ENCODE results near the gene PFDN2.
"Not testable (repeated sequence)": the region's sequence is repeated elsewhere in the genome, so short reads cannot be mapped to it uniquely, and the experiment has no call there.

Gene PFDN2

GRCh38 chr1:161069731-161070270, 48.0 kb downstream of the PFDN2 start, which contains the start of gene ARHGAP30:
TSS of gene ARHGAP30 (minus strand) at chr1:161069891. CDS start at chr1:161069624, 267 bp downstream.
- POLR2A ChIA-PET = no interaction called here
- CTCF ChIA-PET = interaction anchor here (0.5 kb wide), 1 partner anchor 79 kb away, joined by 3 read pairs; no protein-coding TSS in a partner anchor
- no peak for DNase-seq (ENCODE audit: extremely low spot score)

DNA sequence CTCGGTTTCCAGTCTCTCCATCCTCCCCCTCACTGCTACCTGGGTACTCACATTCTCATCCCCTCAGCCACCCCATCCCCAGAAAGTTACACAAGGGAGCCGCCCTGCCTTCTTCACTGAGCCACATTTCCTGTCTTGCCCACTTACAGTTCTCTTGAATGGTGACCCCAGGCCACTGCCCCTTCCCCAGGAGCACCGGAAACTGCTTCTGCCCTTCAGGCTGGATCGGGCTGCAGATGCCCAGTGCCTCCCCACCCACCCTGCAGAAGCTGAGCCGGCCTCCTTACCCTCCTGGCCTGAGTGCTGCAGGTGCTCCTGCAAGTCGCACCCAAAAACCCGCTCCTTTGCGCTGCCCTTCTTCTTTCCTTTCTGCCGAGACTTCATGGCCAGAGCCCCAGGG, 48.6 kb downstream of the PFDN2 start:
- CTCF ChIA-PET = no interaction called here
- POLR2A ChIA-PET = no interaction called here
- TF ChIP-seq ARNT (IDR thresholded peaks at IDR 0.05) (no peak), SP1 (IDR thresholded peaks at IDR 0.05) (no peak), ZNF384 (IDR thresholded peaks at IDR 0.05) (no peak), SUZ12 (IDR thresholded peaks at IDR 0.05) (no peak), ELF4 (IDR thresholded peaks at IDR 0.05) (no peak), NFRKB (IDR thresholded peaks at IDR 0.05) (no peak), TARDBP (IDR thresholded peaks at IDR 0.05) (no peak), LEF1 (IDR thresholded peaks at IDR 0.05; ENCODE audit: borderline replicate concordance) (no peak), FOXA1 (IDR thresholded peaks at IDR 0.05) (no peak), HDGF (IDR thresholded peaks at IDR 0.05; ENCODE audit: borderline replicate concordance) (no peak), BHLHE40 (IDR thresholded peaks at IDR 0.05; ENCODE audit: borderline replicate concordance) (no peak), FOXM1 (IDR thresholded peaks at IDR 0.05; ENCODE audit: borderline replicate concordance) (no peak), FOXK2 (IDR thresholded peaks at IDR 0.05) (no peak), L3MBTL2 (conservative IDR thresholded peaks at IDR 0.05) (no peak)
- TF ChIP-seq, protein P1, sequence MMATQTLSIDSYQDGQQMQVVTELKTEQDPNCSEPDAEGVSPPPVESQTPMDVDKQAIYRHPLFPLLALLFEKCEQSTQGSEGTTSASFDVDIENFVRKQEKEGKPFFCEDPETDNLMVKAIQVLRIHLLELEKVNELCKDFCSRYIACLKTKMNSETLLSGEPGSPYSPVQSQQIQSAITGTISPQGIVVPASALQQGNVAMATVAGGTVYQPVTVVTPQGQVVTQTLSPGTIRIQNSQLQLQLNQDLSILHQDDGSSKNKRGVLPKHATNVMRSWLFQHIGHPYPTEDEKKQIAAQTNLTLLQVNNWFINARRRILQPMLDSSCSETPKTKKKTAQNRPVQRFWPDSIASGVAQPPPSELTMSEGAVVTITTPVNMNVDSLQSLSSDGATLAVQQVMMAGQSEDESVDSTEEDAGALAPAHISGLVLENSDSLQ (IDR thresholded peaks at IDR 0.05) = no peak

More at GRCh38 chr1:161069731-161070270, 48.0 kb downstream of the PFDN2 start, which contains the start of gene ARHGAP30:
- TF ChIP-seq FOXA1 (IDR thresholded peaks at IDR 0.05) = no peak
- TF ChIP-seq L3MBTL2 (conservative IDR thresholded peaks at IDR 0.05) = no peak
- TF ChIP-seq FOXK2 (IDR thresholded peaks at IDR 0.05) = no peak
- no peak for TF ChIP-seq ARNT (IDR thresholded peaks at IDR 0.05)
- TF ChIP-seq HDGF (IDR thresholded peaks at IDR 0.05; ENCODE audit: borderline replicate concordance) = no peak
- no peak for TF ChIP-seq SUZ12 (IDR thresholded peaks at IDR 0.05)
- no peak for TF ChIP-seq NFRKB (IDR thresholded peaks at IDR 0.05)

GRCh38 chr1:161068306-161069234, 49.3 kb downstream of the PFDN2 start:
- TF ChIP-seq NFRKB (IDR thresholded peaks at IDR 0.05) = no peak
- TF ChIP-seq SUZ12 (IDR thresholded peaks at IDR 0.05) = no peak
- no peak for TF ChIP-seq LEF1 (IDR thresholded peaks at IDR 0.05; ENCODE audit: borderline replicate concordance)
- no peak for TF ChIP-seq FOXA1 (IDR thresholded peaks at IDR 0.05)
- TF ChIP-seq ZNF384 (IDR thresholded peaks at IDR 0.05) = no peak
- no peak for TF ChIP-seq SP1 (IDR thresholded peaks at IDR 0.05)
- TF ChIP-seq, protein P1 (IDR thresholded peaks at IDR 0.05) = no peak
- no peak for TF ChIP-seq ARNT (IDR thresholded peaks at IDR 0.05)
- TF ChIP-seq FOXM1 (IDR thresholded peaks at IDR 0.05; ENCODE audit: borderline replicate concordance) = no peak
- no peak for TF ChIP-seq TARDBP (IDR thresholded peaks at IDR 0.05)
- no peak for TF ChIP-seq HDGF (IDR thresholded peaks at IDR 0.05; ENCODE audit: borderline replicate concordance)
- TF ChIP-seq BHLHE40 (IDR thresholded peaks at IDR 0.05; ENCODE audit: borderline replicate concordance) = no peak
- no peak for TF ChIP-seq FOXK2 (IDR thresholded peaks at IDR 0.05)
- no peak for TF ChIP-seq CTBP1 (IDR thresholded peaks at IDR 0.05; ENCODE audit: borderline replicate concordance)
- no peak for TF ChIP-seq ELF4 (IDR thresholded peaks at IDR 0.05)
- ChIA-PET POLR2A (interaction anchor here (1.3 kb wide), 1 partner anchor 23 kb away, joined by 4 read pairs; the partner anchor contains the start of gene USF1), CTCF (no interaction called here)
- DNase-seq (ENCODE audit: extremely low spot score) = no peak

More for the DNA sequence above, 48.6 kb downstream of the PFDN2 start:
- DNase-seq (ENCODE audit: extremely low spot score) = no peak

DNA sequence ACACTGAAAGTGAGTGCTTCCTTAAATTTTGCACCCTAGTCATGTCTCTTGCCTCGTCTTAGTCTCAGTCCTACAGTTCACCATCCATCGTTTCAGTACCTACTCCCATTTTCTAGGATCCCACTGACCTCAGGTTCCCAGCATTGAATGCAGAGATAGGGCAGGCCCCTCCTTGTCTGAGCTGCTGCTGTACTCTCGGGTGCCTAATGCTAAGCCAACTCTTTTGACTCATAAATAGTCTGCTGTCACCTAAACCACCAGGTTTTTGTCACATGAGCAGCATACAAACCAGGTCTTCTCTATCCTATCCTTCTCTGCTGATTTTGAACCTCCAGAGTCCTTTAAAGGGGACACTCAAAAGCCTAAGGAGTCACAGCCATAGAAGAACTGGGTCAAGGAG, 51.1 kb downstream of the PFDN2 start:
- TF ChIP-seq, protein P1 (IDR thresholded peaks at IDR 0.05) = no peak
- TF ChIP-seq HDGF (IDR thresholded peaks at IDR 0.05; ENCODE audit: borderline replicate concordance) (no peak), ELF4 (IDR thresholded peaks at IDR 0.05) (no peak), L3MBTL2 (conservative IDR thresholded peaks at IDR 0.05) (no peak)
- POLR2A ChIA-PET = no interaction called here
- DNase-seq (ENCODE audit: extremely low spot score) = no peak
- CTCF ChIA-PET = no interaction called here

- DNase-seq (ENCODE audit: extremely low spot score); POLR2A ChIA-PET; CTCF ChIA-PET: not testable (repeated sequence)
Measured at GRCh38 chr1:161065681-161066080, 52.2 kb downstream of the PFDN2 start.

DNA sequence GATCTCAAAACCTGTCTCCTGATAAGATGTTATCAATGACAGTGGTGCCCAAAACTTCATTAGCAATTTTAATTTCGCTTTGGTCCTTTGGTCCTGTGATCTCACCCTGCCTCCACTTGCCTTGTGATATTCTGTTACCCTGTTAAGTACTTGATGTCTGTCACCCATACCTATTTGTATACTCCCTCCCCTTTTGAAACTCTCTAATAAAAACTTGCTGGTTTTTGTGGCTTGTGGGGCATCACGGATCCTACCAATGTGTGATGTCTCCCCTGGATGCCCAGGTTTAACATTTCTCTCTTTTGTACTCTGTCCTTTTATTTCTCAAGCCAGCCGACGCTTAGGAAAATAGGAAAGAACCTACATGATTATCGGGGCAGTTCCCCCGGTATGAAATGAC, 53.9 kb downstream of the PFDN2 start:
- DNase-seq (ENCODE audit: extremely low spot score); POLR2A ChIA-PET: not testable (repeated sequence)
- CTCF ChIA-PET = interaction anchor here (0.8 kb wide), 1 partner anchor 250 kb away, joined by 8 read pairs; the partner anchor contains the start of gene SDHC
